ENCODE data around the gene PAPPA. TPM values are rescaled to one million over a fixed set of nuclear protein-coding genes. Genes with fewer than 3 reads are reported as not detected.

PAPPA gene
- total RNA-seq, 1 experiment from 2014 or later = 0.17 TPM

DNA sequence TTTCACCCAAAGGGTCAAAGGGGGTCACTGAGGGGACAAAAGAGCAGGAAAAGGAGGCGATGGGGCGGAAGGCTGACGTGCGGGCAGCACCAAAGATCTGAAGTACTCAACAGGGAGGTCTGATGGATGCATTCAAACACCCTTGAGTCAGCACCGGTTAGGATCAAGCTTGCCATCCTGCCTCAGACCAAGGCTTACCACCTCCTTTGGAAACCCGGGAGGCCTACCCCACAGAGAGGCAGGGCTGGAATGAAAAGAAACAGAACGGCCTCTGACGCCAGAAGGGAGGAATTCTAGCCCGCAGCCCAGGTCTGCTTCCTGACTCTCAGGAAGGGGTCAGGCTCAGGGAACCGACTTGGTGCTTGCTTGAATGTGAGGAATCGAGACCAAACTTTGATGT is 125.6 kb downstream of the PAPPA start:
- H3K27ac ChIP-seq (ENCODE audit: insufficient read length, low read depth, low read length) = no peak overlapping the region
- H3K4ac ChIP-seq (ENCODE audit: low read depth, low read length) = no peak overlapping the region
- H3K9me3 Mint-ChIP-seq = no peaks in the 10 kb centered on the region; a peak in 1 of 5 replicates
- TF ChIP-seq, protein P1, sequence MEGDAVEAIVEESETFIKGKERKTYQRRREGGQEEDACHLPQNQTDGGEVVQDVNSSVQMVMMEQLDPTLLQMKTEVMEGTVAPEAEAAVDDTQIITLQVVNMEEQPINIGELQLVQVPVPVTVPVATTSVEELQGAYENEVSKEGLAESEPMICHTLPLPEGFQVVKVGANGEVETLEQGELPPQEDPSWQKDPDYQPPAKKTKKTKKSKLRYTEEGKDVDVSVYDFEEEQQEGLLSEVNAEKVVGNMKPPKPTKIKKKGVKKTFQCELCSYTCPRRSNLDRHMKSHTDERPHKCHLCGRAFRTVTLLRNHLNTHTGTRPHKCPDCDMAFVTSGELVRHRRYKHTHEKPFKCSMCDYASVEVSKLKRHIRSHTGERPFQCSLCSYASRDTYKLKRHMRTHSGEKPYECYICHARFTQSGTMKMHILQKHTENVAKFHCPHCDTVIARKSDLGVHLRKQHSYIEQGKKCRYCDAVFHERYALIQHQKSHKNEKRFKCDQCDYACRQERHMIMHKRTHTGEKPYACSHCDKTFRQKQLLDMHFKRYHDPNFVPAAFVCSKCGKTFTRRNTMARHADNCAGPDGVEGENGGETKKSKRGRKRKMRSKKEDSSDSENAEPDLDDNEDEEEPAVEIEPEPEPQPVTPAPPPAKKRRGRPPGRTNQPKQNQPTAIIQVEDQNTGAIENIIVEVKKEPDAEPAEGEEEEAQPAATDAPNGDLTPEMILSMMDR (conservative IDR thresholded peaks at IDR 0.05) = no peak
- DNase-seq = peak; percentile 72
- H3K4me3 Mint-ChIP-seq = peak overlapping the region in 1 of 2 experiments; percentile 13; a peak in 2 of 5 replicates
- H3T11ph ChIP-seq (ENCODE audit: low read length) = no peak overlapping the region
- H3K4me1 Mint-ChIP-seq = peaks cover 71 to 76% of the 10 kb centered on the region in 2 experiments
- H2BK120ac ChIP-seq (ENCODE audit: low read depth, low read length, poor library complexity, severe bottlenecking) = no peak overlapping the region
- no peaks in the 10 kb centered on the region for H3K79me1 ChIP-seq (ENCODE audit: insufficient read depth, low read depth, low read length, poor library complexity, severe bottlenecking)
- peaks cover 10% of the 10 kb centered on the region for H3K4me1 ChIP-seq (ENCODE audit: insufficient read depth, low read length)
- no peak overlapping the region for H3K23ac ChIP-seq (ENCODE audit: insufficient read length, low read depth, low read length)
- no peak overlapping the region for H4K91ac ChIP-seq (ENCODE audit: insufficient read length, low read depth, low read length)
- no peak overlapping the region for H2BK15ac ChIP-seq (ENCODE audit: low read depth, low read length)
- H2BK20ac ChIP-seq (ENCODE audit: low read depth, low read length, poor library complexity, severe bottlenecking) = no peak overlapping the region
- no peak overlapping the region for H3K56ac ChIP-seq (ENCODE audit: insufficient read length, low read depth, low read length)
- H3K27me3 Mint-ChIP-seq (ENCODE audit: low read depth) = peaks cover 94% of the 10 kb centered on the region
- H4K20me1 ChIP-seq (ENCODE audit: control insufficient read depth, insufficient read depth, insufficient read length) = no peaks in the 10 kb centered on the region
- H3K18ac ChIP-seq (ENCODE audit: insufficient read length, low read depth, low read length) = no peak overlapping the region
- no peak overlapping the region for H4K8ac ChIP-seq (replicated peaks; ENCODE audit: insufficient read length, low read depth, low read length)
- peaks cover 35% of the 10 kb centered on the region; the same call in 1 of the 2 replicates for H3K27me3 ChIP-seq (ENCODE audit: insufficient read depth, low read length)
- H2BK12ac ChIP-seq (ENCODE audit: insufficient read length, low read depth, low read length) = no peak overlapping the region
- no peaks in the 10 kb centered on the region for H3K23me2 ChIP-seq (ENCODE audit: insufficient read length, low read depth, low read length, poor library complexity, severe bottlenecking)
- no peak overlapping the region for H3K4me2 ChIP-seq (ENCODE audit: insufficient read depth, insufficient read length, low read length)
- no peaks in the 10 kb centered on the region; a peak in 1 of 7 replicates for H3K36me3 Mint-ChIP-seq (ENCODE audit: insufficient read depth in 1 of 3, low read depth in 3 of 3)
- H2AK5ac ChIP-seq (ENCODE audit: insufficient read length, low read length) = no peak overlapping the region
- H3K79me2 ChIP-seq (ENCODE audit: insufficient read depth, low read length) = no peaks in the 10 kb centered on the region
- H2BK5ac ChIP-seq (ENCODE audit: insufficient read length, low read length) = no peak overlapping the region
- H3K9ac ChIP-seq (ENCODE audit: extremely low read depth, insufficient read length, low read length) = no peak overlapping the region
- H3K14ac ChIP-seq (ENCODE audit: insufficient read depth, low read length) = no peak overlapping the region
- H4K5ac ChIP-seq (ENCODE audit: insufficient read length, low read depth, low read length) = no peak overlapping the region
- no peak overlapping the region for H2AFZ ChIP-seq (ENCODE audit: low read length)
- no peaks in the 10 kb centered on the region for H3K9me3 ChIP-seq (ENCODE audit: control insufficient read depth, low read depth, low read length)
- peak overlapping the region; percentile 88 to 96 (median 89); a peak in 5 of 7 replicates for H3K27ac Mint-ChIP-seq
- WGBS (ENCODE audit: extremely low coverage, insufficient read length, low lambda C conversion rate) = no CpG with 5 or more reads among the region's 11 CpGs

Measured in H9 (cell line).